GM12865 (cell line): ENCODE data around the gene CCDC51.

Experiments
- DNase-seq: peaks from one replicate; pipeline ENCODE4 v3.0.0; 2010; ENCODE audit warnings: low read depth
- H3K4me3 ChIP-seq: 2 replicates; pipeline ENCODE4 v1.5.1; 2011; ENCODE audit warnings: mild to moderate bottlenecking, low read depth, low read length, control low read depth
- TF ChIP-seq, protein P1 (sequence below): IDR thresholded peaks from 2 replicates; pipeline ENCODE4 v1.5.1; 2011; ENCODE audit warnings: low read length, control low read depth, low read depth, inconsistent platforms; ENCODE audit not compliant: insufficient read depth; ENCODE audit errors: missing control alignments

CCDC51 gene

DNA sequence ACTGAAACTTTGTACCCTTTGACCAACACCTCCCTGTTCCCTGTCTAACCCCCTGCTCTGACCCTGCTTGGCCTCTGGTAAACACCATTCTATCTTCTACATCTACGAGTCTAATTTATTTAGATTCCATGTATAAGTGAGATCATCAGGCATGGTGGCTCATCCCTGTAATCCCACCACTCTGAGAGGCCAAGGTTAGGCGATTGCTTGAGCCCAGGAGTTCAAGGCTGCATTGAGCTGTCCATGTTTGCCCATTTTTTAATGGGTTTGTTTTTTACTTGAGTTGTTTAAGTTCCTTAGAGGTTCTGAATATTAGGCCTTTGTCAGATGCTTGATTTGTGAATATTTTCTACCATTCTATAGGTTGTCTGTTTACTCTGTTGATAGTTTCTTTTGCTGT is 51.0 kb downstream of the CCDC51 start:
- TF ChIP-seq, protein P1, sequence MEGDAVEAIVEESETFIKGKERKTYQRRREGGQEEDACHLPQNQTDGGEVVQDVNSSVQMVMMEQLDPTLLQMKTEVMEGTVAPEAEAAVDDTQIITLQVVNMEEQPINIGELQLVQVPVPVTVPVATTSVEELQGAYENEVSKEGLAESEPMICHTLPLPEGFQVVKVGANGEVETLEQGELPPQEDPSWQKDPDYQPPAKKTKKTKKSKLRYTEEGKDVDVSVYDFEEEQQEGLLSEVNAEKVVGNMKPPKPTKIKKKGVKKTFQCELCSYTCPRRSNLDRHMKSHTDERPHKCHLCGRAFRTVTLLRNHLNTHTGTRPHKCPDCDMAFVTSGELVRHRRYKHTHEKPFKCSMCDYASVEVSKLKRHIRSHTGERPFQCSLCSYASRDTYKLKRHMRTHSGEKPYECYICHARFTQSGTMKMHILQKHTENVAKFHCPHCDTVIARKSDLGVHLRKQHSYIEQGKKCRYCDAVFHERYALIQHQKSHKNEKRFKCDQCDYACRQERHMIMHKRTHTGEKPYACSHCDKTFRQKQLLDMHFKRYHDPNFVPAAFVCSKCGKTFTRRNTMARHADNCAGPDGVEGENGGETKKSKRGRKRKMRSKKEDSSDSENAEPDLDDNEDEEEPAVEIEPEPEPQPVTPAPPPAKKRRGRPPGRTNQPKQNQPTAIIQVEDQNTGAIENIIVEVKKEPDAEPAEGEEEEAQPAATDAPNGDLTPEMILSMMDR, result no peak
- no peak for DNase-seq
- H3K4me3 ChIP-seq, result no peak overlapping the region

DNA sequence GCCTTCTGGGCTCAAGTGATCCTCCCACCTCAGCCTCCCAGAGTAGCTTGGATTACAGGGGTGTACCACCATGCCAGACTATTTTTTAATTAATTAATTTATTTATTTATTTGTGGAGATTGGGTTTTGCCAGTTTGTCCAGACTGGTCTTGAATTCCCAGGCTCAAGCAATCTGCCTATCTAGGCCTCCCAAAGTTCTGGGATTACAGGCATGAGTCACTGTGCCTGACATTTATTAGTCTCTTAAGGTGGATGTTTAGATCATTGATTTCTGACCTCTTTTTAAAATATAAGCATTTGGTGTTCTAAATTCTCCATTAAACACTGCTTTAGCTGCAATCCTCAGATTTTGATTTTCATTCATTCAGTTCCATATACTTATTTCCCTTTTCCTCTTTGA is 52.3 kb downstream of the CCDC51 start:
- H3K4me3 ChIP-seq, result no peak overlapping the region
- no peak for DNase-seq
- TF ChIP-seq, protein P1, result no peak
